Liver (tissue), 3 donors: ENCODE results near the gene TMEM107.

ENCODE experiments used
- CTCF ChIP-seq: fragments of 150-350 bp; IDR thresholded peaks from 2 replicates; pipeline ENCODE4 v1.5.1; 2017; ENCODE audit warnings: improper control_type of control experiment, low read depth, low read length; ENCODE audit not compliant: missing input control
- EGR1 ChIP-seq, 2 donors: IDR thresholded peaks; 2 replicates each; pipeline ENCODE4 v1.6.1; 2016 to 2018; ENCODE audit warnings: antibody characterized with exemption in 2 of 2, low read depth in 2 of 2
- FOXA1 ChIP-seq: IDR thresholded peaks from 2 replicates; pipeline ENCODE4 v1.6.1; 2016; ENCODE audit warnings: antibody characterized with exemption
- GABPA ChIP-seq, 2 donors: IDR thresholded peaks in 1 of 2; conservative IDR thresholded peaks in 1 of 2; 2 replicates each; pipeline ENCODE4 v1.6.1; 2016; ENCODE audit warnings: antibody characterized with exemption in 2 of 2, mild to moderate bottlenecking in 1 of 2, moderate library complexity in 1 of 2
- HNF4A ChIP-seq, 2 donors: conservative IDR thresholded peaks; 2 replicates each; pipeline ENCODE4 v1.6.1; 2016; ENCODE audit warnings: antibody characterized with exemption in 2 of 2, mild to moderate bottlenecking in 2 of 2
- JUND ChIP-seq, 2 donors: IDR thresholded peaks; 2 replicates each; pipeline ENCODE4 v1.6.1; 2016; ENCODE audit warnings: antibody characterized with exemption in 2 of 2
- MAX ChIP-seq: IDR thresholded peaks from 2 replicates; pipeline ENCODE4 v1.6.1; 2016; ENCODE audit warnings: antibody characterized with exemption
- RAD21 ChIP-seq, 2 donors: IDR thresholded peaks; 2 replicates each; pipeline ENCODE4 v1.6.1; 2016; ENCODE audit warnings: antibody characterized with exemption in 2 of 2, mild to moderate bottlenecking in 2 of 2
- REST ChIP-seq: IDR thresholded peaks from 2 replicates; pipeline ENCODE4 v1.6.1; 2016; ENCODE audit warnings: antibody characterized with exemption, mild to moderate bottlenecking
- SP1 ChIP-seq: IDR thresholded peaks from 2 replicates; pipeline ENCODE4 v1.6.1; 2018; ENCODE audit warnings: antibody characterized with exemption, mild to moderate bottlenecking
- TAF1 ChIP-seq: conservative IDR thresholded peaks from 2 replicates; pipeline ENCODE4 v1.6.1; 2016; ENCODE audit warnings: antibody characterized with exemption, mild to moderate bottlenecking
- ZBTB33 ChIP-seq: IDR thresholded peaks from 2 replicates; pipeline ENCODE4 v1.6.1; 2016; ENCODE audit warnings: antibody characterized with exemption
- donor health status: healthy.
- donor health status: healthy.

- TF ChIP-seq CTCF, result peak; percentile 4
- TF ChIP-seq FOXA1, result no peak
- peak in 1 of 2 donors; percentile 26 for TF ChIP-seq RAD21 (IDR thresholded peaks at IDR 0.05)
- TF ChIP-seq GABPA (IDR thresholded peaks at IDR 0.05 in 1 of 2, conservative IDR thresholded peaks at IDR 0.05 in 1 of 2), result no peak
- no peak for TF ChIP-seq REST
- TF ChIP-seq EGR1 (IDR thresholded peaks at IDR 0.05; ENCODE audit: low read depth in 2 of 2), result no peak
- no peak for TF ChIP-seq JUND (IDR thresholded peaks at IDR 0.05)
- TF ChIP-seq HNF4A (conservative IDR thresholded peaks at IDR 0.05), result peak in 1 of 2 donors; percentile 26
- peak; percentile 68 for TF ChIP-seq MAX
- peak; percentile 18 for TF ChIP-seq ZBTB33
- TF ChIP-seq SP1, result peak; percentile 32
- TF ChIP-seq TAF1, result peak; percentile 48
These were observed 44.8 kb upstream of the TMEM107 start for GRCh38 chr17:8220783-8221662.
